Cardiac septum (tissue), 1 donor: Measurements from ENCODE around the gene MXRA7. TPM values are rescaled to one million over a fixed set of nuclear protein-coding genes. Genes with fewer than 3 reads are reported as not detected.
A peak's percentile ranks its signal among the peaks of the same experiment; 100 is the strongest.
"Not testable (repeated sequence)": the region's sequence is repeated elsewhere in the genome, so short reads cannot be mapped to it uniquely, and the experiment has no call there.

Source experiments
- DNase-seq: peaks from one replicate; pipeline ENCODE4 v3.0.0-alpha.2; 2020; ENCODE audit warnings: low spot score
- intact Hi-C: fragments of 100-400 bp; cut with DNase I; formaldehyde crosslinking; loops from one replicate; pipeline ENCODE4 v1.14.0; 2022
- total RNA-seq: library from RNA; stranded (reverse); fragmentation: NEBNext Ultra II Directional; extraction: Animal tissue kit (Norgen Biotek cat#: 25700); gene quantifications from one replicate; pipeline ENCODE4 v1.2.1, GENCODE V29; 2021
- donor health status: DM: no; HTN: no; CAD: no.

The MXRA7 gene
- total RNA-seq, 1 donor from 2014 or later, result 666 TPM

- DNase-seq, result no peak
- intact Hi-C loops, result no loop called here
Measured at GRCh38 chr17:76720941-76721340, 10.2 kb upstream of the MXRA7 start.

- DNase-seq, result no peak
- intact Hi-C loops, result no loop called here
Measured at GRCh38 chr17:76720211-76720610, 9.4 kb upstream of the MXRA7 start.

- DNase-seq, result no peak
- intact Hi-C loops, result loop anchor here (5.0 kb wide), 4 partner anchors 36 to 191 kb away; partner anchors contain the start of gene PRCD
Measured at GRCh38 chr17:76718516-76718915, 7.8 kb upstream of the MXRA7 start.

- intact Hi-C loops, result loop anchor here (5.0 kb wide), 4 partner anchors 35 to 190 kb away; partner anchors contain the start of gene PRCD
- no peak for DNase-seq
Measured at GRCh38 chr17:76716839-76717215, 6.1 kb upstream of the MXRA7 start.

GRCh38 chr17:76716146-76716838 is 5.5 kb upstream of the MXRA7 start:
- DNase-seq, result peak; percentile 87
- intact Hi-C loops, result loop anchor here (5.0 kb wide), 4 partner anchors 34 to 189 kb away; partner anchors contain the start of gene PRCD

- no peak for DNase-seq
Measured at GRCh38 chr17:76715496-76715830, 4.7 kb upstream of the MXRA7 start.

GRCh38 chr17:76714822-76715495 is 4.2 kb upstream of the MXRA7 start:
- intact Hi-C loops, result loop anchor here (5.0 kb wide), 6 partner anchors 33 to 188 kb away; partner anchors contain the start of gene PRCD
- DNase-seq, result peak; percentile 88

More at GRCh38 chr17:76715496-76715830, 4.7 kb upstream of the MXRA7 start:
- intact Hi-C loops, result loop anchor here (5.0 kb wide), 4 partner anchors 33 to 188 kb away; partner anchors contain the start of gene PRCD

- no peak for DNase-seq
- intact Hi-C loops, result loop anchor here (5.0 kb wide), 2 partner anchors 42 to 157 kb away; no protein-coding TSS in a partner anchor
Measured at GRCh38 chr17:76714336-76714735, 3.6 kb upstream of the MXRA7 start.

- no peak for DNase-seq
- intact Hi-C loops, result loop anchor here (5.0 kb wide), 2 partner anchors 41 to 156 kb away; no protein-coding TSS in a partner anchor
Measured at GRCh38 chr17:76713765-76714164, 3.0 kb upstream of the MXRA7 start.

GRCh38 chr17:76712321-76712720 is 1.6 kb upstream of the MXRA7 start:
- not testable (repeated sequence) for DNase-seq
- intact Hi-C loops, result loop anchor here (5.0 kb wide), 2 partner anchors 40 to 155 kb away; no protein-coding TSS in a partner anchor

GRCh38 chr17:76709951-76710862 is 558 bp downstream of the MXRA7 start:
- DNase-seq, result not testable (repeated sequence)
- intact Hi-C loops, result loop anchor here (1.0 to 5.0 kb wide), 4 partner anchors 10 to 153 kb away; no protein-coding TSS in a partner anchor

GRCh38 chr17:76709077-76709950 is 1.5 kb downstream of the MXRA7 start:
- intact Hi-C loops, result loop anchor here (1.0 to 2.0 kb wide), 2 partner anchors 9 to 21 kb away; no protein-coding TSS in a partner anchor
- DNase-seq, result peak; percentile 92

- intact Hi-C loops, result loop anchor here (2.0 kb wide), 1 partner anchor 19 kb away; no protein-coding TSS in a partner anchor
- DNase-seq, result no peak
Measured at GRCh38 chr17:76707985-76708807, 2.6 kb downstream of the MXRA7 start.

GRCh38 chr17:76706817-76707216 is 3.9 kb downstream of the MXRA7 start:
- DNase-seq, result no peak
- intact Hi-C loops, result no loop called here

GRCh38 chr17:76704805-76705204 is 6.0 kb downstream of the MXRA7 start:
- intact Hi-C loops, result no loop called here
- no peak for DNase-seq

GRCh38 chr17:76702941-76703637 is 7.7 kb downstream of the MXRA7 start:
- no peak for DNase-seq
- intact Hi-C loops, result no loop called here

- no peak for DNase-seq
- intact Hi-C loops, result no loop called here
Measured at GRCh38 chr17:76702076-76702475, 8.7 kb downstream of the MXRA7 start.
